Brain pericyte (primary cell): Measurements from ENCODE around the gene ZNF639.
A peak's percentile ranks its signal among the peaks of the same experiment; 100 is the strongest.

Experiments used
- DNase-seq: peaks from one replicate; pipeline ENCODE4 v3.0.0-alpha.2; 2012; ENCODE audit warnings: low read depth, low spot score

The ZNF639 gene

DNA sequence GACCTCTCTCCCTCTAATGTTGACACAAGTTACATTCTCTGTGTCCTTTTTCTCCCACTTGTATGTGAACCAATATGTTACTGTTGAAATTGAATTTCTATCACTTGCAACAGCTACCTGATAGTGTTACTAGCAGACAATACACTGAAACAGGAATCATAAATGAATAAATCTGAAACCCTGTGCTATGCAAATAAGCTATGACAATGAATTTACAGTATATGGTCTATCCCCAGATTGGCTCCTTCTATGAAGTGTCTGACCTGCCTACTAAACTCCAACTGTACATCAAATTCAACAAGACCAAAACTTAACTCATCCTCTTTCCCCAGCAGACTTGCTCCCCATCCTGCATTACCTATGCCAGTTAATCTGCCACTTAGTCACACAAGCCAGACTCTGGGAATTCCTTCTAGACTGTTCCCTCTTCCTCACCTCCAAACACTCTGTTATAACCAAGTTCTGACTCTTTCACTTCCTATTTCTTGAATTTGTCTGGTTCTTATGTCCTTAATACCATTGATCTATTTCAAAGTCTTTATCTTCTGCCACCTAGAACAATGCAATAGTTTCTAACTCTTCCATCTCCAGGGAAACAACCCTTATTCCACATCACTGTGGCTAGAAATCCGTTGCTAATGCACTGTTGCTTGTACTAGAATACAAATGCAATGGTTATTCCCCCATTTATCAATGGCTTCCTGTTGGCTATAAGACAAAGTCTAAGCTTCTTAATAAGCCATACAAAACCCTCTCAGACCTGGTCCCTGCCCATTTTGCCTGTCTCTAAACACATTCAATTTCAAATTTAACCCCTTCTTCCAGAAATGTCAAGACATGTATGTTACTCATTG, 13.4 kb upstream of the ZNF639 start:
- DNase-seq = no peak

DNA sequence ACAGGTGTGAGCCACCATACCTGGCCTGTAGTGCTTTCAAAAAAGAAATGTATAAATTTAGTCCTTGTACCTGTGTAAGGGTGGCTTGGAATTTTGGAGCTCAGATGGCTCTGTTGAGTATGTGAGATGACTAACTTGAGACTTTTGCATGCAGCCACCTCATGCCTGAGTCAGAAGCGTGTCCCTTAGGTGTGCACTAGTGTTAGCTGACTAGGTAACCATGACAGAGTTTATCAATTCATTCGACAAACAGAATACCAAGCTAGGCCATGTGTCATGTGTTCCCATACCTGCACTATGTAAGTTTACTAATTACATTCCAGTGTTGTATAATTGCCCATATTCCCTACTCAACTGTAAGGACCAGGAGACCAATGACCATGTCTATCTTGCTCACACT, 4.0 kb upstream of the ZNF639 start:
- no peak for DNase-seq

DNA sequence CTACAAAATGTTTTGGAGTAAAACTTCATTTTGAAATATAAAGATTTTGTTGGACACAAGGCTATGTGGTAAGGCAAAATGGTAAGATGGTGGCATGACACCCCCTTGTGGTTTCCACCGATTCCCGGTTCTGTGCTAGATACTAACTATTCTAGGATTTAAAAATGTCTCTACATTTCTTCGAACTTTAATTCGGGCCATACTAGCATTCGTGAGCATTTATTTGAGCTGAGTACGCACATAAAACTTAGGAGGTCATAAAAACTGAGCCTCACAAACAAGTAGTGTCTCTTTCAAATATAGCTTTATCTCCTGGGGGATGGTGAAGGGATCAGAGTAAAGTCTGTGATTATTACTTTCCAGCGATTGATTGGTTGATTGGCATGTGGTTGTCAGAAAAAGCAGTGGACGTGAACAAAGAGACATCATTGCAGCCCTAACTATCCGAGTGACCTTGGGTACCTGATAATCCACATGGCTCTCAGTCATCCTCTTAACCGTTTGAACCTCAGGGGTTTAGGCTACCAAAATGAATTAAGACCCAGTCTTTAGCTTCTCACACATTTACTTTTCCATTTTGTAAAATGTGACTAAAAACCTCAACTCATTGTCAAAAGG, 1.1 kb upstream of the ZNF639 start:
- no peak for DNase-seq

DNA sequence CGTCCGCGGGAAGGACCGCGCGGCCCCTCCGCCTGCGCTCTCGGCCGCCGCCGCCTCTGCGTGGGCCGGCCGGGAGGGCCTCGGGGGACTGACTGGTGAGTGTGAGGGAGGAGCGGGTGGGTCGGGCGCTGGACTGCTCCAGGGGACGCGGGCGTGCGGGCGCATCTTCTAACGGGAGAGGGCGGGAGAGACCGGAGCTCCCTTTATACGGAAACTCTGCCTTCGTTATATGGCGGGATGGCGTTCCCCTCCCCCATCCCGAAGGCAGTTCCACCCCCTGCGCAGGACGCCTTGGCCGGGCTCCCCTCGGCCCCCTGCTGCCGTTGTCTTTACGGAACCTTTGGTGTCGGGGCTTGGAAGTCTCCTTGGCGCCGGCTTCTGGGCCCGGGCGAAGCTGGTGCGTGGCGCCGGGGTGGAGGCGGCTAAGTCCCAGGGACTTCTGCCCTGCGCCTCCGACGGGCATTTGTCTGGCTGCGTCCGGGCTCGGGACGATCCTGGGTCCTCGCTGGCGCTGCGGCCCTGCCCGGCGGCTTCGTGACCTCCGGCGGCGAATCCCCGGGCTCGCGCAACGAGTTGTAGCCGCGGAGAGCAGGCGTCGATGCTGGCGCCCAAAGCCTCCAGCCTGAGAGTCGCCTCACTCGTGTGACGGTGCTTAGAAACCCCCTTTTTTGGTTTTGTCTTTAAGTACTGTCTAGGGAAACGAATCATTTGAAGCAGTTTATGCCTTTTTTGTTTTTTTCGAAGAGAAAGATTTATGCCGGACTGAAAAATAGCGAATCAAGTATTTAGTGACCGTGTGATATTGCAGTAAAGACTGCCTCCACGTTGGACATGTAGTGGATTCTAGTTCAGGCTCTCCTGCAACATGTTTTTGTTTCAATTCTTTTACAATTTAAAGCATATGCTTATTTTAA, 623 bp downstream of the ZNF639 start:
- no peak for DNase-seq

DNA sequence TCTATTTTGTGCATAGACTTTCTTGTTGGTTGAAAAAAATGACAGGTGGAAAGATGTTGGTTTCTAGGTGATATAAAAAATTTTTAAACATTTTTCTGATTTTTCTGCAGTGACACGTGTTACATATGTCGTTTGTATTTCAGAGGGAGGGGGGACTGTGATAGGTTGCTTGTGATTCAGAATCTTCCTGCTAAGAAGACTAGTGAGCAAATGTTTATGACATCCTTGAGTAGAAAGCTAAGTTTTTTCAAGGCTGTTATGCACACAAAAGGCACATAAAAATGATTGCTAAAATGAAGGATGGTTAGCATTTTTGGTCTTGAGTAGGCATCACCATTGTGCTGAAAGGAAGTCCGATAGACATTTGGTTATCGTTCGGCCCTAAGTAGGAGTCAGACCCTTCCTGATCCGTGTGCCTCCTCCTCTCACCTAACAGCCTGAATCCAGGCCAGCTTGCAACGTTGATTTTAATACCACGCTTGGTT, 1.5 kb downstream of the ZNF639 start:
- no peak for DNase-seq

DNA sequence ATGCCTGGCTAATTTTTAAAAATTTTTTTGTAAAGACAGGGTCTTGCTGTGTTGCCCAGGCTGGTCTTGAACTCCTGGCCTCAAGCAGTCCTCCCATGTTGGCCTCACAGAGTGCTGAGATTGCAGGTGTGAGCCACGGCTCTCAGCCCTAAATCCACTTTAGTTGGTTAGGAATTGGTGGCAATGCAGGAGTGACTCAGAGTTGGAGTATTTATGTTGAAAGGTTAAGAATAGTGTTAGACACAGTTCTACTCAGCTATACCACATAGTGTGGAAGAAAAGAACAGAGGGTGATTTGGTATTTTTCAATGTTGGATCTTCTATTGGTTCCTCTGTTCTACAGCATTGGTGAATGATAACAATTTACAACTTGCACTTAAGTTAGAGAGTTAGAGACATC, 7.6 kb downstream of the ZNF639 start:
- no peak for DNase-seq

DNA sequence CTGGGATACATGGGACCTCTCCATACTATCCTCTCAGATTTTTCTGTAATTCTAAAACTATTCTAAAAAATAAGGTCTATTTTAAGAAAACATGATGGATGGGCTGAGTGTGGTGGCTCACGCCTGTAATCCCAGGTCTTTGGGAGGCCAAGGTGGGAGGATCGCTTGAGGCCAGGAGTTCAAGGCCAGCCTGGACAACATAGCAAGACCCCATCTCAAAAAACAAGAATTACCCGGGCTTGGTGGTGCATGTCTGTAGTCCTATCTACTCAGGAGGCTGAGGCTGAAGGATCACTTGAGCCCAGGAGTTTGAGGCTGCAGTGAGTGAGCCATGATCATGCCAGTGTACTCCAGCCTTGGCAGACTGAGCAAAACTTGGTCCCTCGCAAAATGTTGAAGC, 9.4 kb downstream of the ZNF639 start:
- no peak for DNase-seq

DNA sequence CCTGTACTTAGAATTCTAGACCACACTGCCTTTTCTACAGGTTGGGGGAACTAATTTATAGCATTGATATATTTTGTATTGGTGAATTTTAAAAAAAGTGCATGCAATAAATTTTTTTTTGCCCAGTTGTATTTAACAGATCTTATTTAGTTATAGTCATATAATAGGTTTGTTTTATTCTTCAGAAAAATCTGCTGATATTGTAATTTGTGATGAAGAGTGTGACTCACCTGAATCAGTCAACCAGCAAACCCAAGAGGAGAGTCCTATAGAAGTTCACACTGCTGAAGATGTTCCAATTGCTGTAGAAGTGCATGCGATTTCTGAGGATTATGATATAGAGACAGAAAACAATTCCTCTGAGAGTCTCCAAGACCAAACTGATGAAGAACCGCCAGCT, 10.3 kb downstream of the ZNF639 start:
- no peak for DNase-seq

DNA sequence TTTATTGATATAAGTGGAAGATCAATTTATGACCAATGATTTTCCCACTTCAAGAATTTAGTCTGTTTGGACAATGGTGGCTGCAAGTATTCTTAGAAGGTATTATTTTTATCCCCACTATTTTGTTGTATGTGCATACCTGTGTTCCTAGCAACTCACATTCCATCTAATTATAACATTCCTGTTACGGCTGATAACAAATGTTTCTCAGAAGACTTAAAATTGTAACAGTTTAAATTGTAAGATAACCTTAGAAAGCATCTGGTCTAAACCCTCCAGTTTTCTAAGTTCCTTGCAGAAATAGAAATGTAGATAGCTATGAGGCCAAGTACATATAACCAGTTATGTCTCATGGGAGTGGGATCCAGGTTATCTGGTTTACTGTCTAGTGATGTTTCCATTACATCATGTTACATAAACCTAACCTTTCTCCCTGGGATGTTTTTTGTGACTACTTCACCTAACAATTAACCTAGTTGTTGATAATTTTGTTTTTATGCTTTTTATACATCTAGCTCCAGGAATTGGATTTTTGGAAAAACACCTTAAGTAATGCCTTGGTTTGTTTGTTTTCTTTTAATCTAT, 13.6 kb downstream of the ZNF639 start:
- no peak for DNase-seq

DNA sequence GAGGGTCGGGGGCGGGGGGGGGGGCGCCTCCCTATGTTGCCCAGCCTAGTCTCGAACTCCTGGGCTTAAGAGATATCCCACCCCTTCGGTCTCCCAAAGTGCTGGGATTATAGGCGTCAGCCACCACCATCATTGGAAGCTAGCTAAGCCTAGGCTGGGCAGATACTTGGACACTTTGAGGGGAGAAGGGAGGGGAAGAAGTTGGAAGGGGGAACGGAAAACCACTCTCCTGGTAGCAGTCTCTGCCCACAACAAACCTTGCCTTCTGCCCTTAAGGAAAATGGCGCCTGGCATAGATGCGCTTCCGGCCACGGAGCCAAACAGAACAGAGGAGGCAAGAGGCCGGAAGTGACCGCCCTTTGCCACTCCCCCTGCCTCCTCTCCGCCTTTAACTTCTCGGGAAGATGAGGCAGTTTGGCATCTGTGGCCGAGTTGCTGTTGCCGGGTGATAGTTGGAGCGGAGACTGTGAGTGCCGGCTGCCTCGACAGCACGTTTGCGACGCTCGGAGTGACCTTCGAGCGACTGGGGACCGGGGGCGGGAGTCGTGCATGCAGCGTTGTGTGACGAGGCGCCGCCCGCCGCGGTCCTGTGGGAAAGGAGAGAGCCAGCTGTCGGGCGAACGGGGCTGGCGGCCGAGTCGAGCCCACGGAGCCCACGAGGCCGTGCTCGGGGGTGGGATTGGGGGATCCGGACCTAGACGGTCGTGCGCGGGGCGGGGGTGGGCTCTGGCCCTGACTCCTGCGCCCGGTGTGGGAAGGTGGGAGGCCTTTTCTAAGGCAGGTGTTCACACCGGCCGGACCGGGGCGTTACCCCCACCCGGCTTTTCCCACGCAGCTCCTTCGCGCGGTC, 24.7 kb downstream of the ZNF639 start, which contains the start of gene MFN1:
MFN1 (plus strand) TSS at position 365 of the 850 bp plus-strand sequence. CDS start 1,143 bp downstream, outside the sequence.
- peak; percentile 86 for DNase-seq

DNA sequence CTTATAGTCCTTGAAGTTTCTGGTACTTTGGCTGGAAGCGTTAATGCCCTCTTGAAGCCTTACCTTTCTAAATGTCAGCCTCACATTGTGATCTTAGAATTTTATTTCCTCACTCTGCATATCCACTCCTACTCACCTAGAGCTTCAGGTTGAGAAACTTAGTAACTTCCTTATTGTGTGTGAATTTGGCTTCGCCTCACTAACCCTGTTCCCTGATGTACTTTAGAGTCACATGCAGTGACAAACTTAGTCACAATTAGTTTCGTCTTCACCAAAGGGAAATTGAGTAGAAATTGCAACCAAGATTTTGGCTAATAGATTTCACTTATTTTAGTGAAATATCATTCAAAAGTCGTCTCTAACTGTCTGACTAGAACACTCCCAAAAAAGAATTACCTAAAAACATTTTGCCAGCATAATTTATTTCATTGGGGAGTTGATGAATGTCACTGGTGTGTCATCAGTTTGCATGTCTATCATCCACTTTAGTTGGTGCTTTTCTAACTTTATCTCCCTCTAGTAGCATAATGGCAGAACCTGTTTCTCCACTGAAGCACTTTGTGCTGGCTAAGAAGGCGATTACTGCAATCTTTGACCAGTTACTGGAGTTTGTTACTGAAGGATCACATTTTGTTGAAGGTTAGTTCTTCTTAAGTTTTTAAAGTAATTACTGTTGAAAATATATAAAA, 25.6 kb downstream of the ZNF639 start:
- DNase-seq = no peak

DNA sequence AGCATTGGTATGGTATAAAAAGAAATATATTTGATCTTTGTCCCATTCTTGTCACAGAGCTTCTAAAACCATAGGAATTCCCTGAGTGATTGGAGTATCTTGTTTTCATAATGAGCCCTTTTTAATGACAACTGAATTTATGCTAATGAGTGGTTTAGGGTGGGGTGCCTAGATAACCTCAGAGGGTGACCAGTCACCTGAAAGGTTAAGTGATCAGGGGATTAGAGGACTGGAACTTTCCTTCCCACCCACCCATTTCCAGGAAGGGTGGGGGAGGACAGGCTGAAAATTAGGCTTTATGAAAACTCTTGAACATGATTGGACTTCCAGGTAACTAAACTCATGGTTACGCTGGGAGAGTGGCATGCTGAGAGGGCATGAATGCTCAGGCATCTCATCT, 33.2 kb downstream of the ZNF639 start:
- DNase-seq = no peak

DNA sequence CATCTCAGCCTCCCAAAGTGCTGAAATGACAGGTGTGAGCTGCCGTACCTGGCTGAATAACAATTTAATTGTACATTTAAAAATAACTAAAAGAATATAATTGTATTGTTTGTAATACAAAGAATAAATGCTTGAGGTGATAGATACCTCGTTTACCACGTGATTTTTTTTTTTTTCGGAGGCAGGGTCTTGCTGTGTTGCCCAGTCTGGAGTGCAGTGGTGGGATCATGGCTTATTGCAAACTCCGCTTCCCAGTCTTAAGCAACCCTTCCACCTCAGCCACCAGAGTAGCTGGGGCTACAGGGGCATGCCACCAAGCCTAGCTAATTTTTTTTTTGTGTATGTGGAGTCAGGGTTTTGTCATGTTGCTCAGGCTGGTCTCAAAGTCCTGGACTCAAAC, 40.5 kb downstream of the ZNF639 start:
- DNase-seq = no peak

DNA sequence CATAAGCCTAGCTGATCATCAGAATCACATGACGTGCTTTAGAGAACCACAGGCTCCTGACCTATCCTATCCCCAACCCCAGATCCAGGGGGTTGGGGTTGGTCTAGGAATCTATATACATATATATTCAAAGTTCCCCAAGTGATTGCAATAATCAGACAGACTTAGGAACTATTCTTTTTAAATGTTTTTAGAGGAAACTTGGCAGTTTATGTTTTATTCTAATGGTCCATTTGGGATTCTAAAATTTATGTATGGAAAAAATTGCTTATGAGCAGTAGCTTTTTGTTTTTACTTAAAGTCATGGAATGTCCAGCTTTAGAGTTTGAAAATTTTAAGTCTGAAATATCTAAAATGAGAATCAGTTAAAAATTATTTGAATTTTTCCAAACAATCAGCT, 46.8 kb downstream of the ZNF639 start:
- DNase-seq = no peak

DNA sequence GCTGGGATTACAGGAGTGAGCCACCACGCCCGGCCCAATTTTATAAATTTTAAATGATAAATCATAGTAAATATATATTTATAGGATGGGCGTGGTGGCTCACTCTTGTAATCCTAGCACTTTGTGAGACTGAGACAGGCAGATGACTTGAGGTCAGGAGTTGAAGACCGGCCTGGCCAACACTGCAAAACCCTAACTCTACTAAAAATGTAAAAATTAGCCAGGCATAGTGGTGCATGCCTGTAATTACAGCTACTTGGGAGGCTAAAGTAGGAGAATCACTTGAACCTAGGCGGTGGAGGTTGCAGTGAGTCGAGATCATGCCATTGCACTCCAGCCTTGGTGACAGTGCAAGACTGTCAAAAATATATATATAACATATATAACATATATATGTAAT, 51.1 kb downstream of the ZNF639 start:
- no peak for DNase-seq

DNA sequence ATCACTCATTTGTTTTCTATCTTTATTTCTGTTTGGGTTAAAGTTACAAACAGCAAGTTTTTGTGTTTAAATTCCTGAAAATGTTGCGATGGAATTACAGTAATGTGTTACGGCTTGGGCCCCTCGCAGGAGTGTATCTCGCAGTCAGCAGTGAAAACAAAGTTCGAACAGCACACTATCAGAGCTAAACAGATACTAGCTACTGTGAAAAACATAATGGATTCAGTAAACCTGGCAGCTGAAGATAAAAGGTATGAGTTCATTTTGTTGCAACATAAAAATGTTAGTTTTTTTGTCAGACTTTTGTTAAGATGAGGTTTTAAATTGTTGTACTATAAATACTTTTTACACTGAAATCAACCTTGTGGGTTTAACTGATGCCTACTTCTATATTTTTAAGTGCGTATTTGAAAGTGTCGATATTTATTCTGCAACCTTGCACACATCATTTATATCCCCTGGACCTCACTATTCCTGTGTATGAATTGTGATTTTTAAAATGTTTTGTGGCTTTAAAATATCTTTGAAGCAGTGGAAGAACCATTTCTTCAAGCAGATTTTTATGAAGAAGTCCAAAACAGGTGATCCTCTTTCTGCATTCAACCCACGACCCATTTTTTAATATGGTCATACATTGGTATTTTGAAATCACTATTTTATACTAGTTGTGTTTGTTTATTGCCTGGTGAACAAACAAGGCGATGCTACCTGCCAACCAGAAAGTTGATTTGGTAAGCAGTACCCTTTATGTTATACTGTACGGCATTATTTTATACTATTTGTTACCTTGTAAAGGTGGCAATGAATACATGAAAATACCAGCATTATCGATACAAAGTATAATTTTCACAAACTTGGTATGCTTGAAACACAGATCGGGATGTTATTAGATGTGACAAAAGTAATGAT, 52.5 kb downstream of the ZNF639 start:
- DNase-seq = no peak

DNA sequence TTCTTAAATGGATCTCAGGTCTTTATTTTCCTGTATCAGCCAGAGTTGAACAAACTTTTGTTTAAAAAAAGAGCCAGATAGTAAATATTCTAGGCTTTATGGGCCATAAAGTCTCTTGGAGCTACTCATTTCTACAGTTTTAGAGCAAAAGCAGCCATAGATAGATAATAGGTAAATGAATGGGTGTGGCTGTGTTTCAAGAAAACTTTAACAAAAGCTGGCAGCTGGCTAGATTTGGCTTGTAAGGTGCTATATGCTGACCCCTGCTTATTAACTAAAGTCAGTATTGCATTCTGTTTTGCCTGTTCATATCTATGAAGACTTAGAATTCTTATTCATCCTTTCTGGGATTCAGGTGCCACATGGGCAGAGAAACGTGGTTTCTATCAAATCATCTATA, 53.6 kb downstream of the ZNF639 start:
- no peak for DNase-seq
